ENCODE results near the gene SCG3.
"Not testable (repeated sequence)": the region's sequence is repeated elsewhere in the genome, so short reads cannot be mapped to it uniquely, and the experiment has no call there.

The SCG3 gene

GRCh38 chr15:51681303-51681963 is at the start of gene SCG3:
Gene SCG3, plus strand, starts transcription at chr15:51681503. Its CDS starts 253 bp downstream, at chr15:51681756.
- peak; percentile 64 for DNase-seq

GRCh38 chr15:51634591-51635198 is 46.6 kb upstream of the SCG3 start:
- DNase-seq, result no peak

- DNase-seq, result no peak
These were observed 39.7 kb upstream of the SCG3 start for GRCh38 chr15:51641490-51642130.

- DNase-seq, result no peak
These were observed 38.6 kb upstream of the SCG3 start for GRCh38 chr15:51642696-51643095.

GRCh38 chr15:51647128-51647562 is 34.2 kb upstream of the SCG3 start:
- no peak for DNase-seq

GRCh38 chr15:51648101-51648500 is 33.2 kb upstream of the SCG3 start:
- not testable (repeated sequence) for DNase-seq

GRCh38 chr15:51648643-51649042 is 32.7 kb upstream of the SCG3 start:
- DNase-seq, result not testable (repeated sequence)

GRCh38 chr15:51649659-51650521 is 31.4 kb upstream of the SCG3 start:
- DNase-seq, result peak; percentile 57

GRCh38 chr15:51652084-51652668 is 29.1 kb upstream of the SCG3 start:
- DNase-seq, result no peak

GRCh38 chr15:51655401-51656057 is 25.8 kb upstream of the SCG3 start:
- not testable (repeated sequence) for DNase-seq

- DNase-seq, result no peak
These were observed 22.6 kb upstream of the SCG3 start for GRCh38 chr15:51658664-51659063.

- no peak for DNase-seq
These were observed 20.2 kb upstream of the SCG3 start for GRCh38 chr15:51661072-51661471.

GRCh38 chr15:51667478-51667877 is 13.8 kb upstream of the SCG3 start:
- no peak for DNase-seq

- DNase-seq, result no peak
These were observed 12.9 kb upstream of the SCG3 start for GRCh38 chr15:51668446-51668845.

GRCh38 chr15:51669381-51669780 is 11.9 kb upstream of the SCG3 start:
- DNase-seq, result no peak

- DNase-seq, result no peak
These were observed 9.1 kb upstream of the SCG3 start for GRCh38 chr15:51672155-51672687.

- DNase-seq, result no peak
These were observed 8.1 kb upstream of the SCG3 start for GRCh38 chr15:51672913-51673857.

- DNase-seq, result no peak
These were observed 6.1 kb upstream of the SCG3 start for GRCh38 chr15:51675234-51675633.

GRCh38 chr15:51677021-51677420 is 4.3 kb upstream of the SCG3 start:
- DNase-seq, result no peak

- no peak for DNase-seq
These were observed 3.9 kb upstream of the SCG3 start for GRCh38 chr15:51677452-51677851.

GRCh38 chr15:51678096-51678495 is 3.2 kb upstream of the SCG3 start:
- no peak for DNase-seq
